HuH-7.5 (cell line): ENCODE results near the gene ISCA1.
A peak's percentile ranks its signal among the peaks of the same experiment; 100 is the strongest.

Experiments used
- DNase-seq: peaks from one replicate; pipeline ENCODE4 v3.0.0; 2011; ENCODE audit warnings: low spot score

The ISCA1 gene

GRCh38 chr9:86285261-86285660 lies 2.9 kb upstream of the ISCA1 start:
- no peak for DNase-seq

DNA sequence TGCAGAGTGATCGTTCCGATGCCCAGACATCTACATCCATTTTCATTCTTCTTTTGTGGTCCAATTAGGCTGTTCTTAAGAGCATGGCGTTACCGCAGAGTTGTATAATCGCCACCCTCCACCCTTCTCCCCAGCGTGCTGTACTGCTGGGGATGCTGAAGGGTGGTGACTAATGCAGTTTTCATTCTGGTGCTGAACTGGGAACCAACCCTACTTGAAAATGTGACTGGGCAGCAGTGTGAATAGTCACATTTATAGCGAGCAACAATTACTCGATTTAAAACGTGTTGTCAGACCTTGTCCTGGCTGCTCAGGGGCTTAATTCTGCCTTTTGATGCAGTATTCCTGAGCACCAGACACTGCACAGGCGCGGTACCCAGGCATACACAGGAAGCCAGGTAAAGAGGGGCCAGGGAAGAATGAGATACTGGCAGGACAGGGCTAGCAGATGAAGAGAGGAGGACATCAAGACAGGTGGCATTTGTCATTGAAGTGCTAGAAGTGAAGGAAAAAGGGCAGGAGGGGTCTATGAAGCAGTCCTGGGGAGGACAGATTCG lies 719 bp upstream of the ISCA1 start:
- no peak for DNase-seq

GRCh38 chr9:86281593-86282076 lies 703 bp downstream of the ISCA1 start:
- DNase-seq: peak; percentile 39

DNA sequence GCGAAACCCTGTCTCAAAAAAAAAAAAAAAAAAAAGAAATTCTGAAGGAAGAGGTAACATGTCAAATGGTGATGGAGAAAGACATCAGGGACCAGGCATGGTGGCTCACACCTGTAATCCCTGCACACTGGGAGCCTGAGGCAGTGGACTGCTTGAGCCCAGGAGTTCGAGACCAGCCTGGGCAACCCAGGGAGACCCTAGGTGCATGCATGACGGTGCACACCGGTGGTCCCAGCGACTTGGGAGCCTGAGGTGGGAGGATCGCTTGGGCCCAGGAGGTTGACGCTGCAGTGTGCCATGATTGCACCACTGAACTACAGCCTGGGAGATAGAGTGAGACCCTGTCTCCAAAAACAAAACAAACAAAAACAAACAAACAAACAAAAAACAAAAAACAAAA lies 1.8 kb downstream of the ISCA1 start:
- no peak for DNase-seq

DNA sequence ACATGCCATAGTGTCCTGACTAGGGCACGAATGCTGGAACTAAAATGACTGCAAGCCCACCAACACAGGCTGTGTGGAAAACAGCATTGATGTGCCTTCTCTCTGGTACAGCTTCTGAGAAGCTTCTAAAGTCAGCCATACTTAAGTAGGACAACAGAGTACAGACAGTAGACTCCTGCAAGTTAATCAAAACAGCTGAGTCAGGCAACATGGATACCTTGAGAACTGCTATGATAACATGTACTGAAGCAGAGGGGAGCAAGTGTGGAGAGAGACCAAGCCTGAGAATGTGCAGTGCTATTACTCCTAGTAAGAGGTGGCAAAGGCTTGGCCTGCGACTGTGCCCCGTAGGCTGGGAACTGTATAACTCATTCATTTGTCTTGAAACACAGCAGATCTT lies 2.5 kb downstream of the ISCA1 start:
- DNase-seq: no peak

DNA sequence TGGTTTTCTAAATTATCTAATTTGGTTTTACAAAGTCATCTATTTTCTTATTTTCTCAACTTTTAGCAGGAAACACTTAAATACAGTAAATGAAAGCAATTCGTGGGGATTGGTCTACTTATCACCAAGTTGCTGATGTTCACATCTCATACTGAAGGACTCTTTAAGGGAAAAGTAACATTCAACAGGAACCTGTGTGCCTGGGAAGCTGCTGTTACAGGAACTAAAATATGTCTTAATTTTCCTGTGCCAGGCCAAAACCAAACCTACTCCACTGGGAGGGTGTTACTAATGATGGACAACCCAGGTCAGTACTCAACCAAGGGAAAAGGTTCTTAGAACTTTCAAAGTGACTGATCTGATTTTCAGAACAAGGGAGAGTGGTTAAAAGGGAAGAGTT lies 5.3 kb downstream of the ISCA1 start:
- DNase-seq: no peak

- no peak for DNase-seq
These were observed 6.4 kb downstream of the ISCA1 start for GRCh38 chr9:86275962-86276361.

- no peak for DNase-seq
These were observed 7.3 kb downstream of the ISCA1 start for GRCh38 chr9:86274821-86275643.

DNA sequence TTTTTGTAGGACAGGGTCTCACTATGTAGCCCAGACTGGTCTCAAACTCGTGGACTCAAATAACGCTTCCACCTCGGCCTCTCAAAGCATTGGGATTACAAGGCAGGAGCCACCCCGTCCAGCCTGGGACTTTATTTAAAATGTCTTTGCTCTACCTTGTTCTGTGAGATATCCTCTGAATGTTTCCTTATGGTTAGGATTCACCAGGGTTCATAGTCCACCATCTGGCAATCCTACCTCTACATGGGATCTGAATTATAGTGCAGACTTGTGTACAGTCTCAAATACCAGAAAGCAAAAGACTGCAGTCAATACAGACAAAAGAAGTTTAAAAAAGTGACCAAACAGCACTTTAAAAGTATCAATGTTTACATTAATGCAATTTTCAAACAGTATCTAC lies 10.1 kb downstream of the ISCA1 start:
- DNase-seq: no peak

DNA sequence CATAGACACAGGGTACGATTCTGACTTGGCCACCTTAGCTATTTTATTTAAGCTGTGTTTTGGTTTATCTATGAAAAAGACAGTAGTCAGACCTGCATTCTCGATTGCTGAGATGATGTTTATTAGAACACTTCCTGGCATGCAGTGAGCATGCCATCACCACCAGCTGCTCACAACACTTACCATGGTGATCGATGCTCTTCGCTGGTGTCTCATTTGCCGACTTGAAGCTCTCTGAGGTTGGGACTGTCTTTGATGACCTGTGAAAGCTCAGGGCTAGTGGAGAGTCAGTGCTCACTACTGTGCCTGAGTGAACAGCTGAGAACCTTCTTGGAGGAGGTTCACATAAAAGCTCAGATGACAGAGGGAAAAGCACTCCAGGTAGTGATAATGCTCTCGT lies 18.5 kb downstream of the ISCA1 start:
- no peak for DNase-seq

- DNase-seq: no peak
These were observed 19.8 kb downstream of the ISCA1 start for GRCh38 chr9:86262492-86262891.

DNA sequence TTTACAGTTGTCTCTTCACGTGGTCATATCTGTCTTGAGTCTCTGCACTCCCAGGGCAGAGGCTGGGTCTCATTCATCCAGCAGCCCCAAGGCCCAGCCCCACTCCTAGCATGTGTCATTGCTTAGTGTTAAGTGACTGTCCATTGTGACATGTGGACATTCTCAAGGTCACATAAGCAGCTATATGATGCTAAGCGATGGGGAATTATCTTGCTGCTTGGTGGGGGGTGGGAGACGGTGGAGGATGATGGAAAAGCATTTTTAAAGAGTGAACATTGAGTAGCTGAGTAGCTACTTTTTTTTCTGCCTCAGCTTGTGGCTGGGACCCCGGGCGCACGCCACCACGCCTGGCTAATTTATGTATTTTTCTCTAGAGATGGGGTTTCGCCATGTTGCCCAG lies 22.8 kb downstream of the ISCA1 start, which contains the start of gene C9orf153:
TSS of gene C9orf153 (minus strand) at position 101 of the 400 bp plus-strand sequence. CDS start 30,054 bp downstream, outside the sequence.
- no peak for DNase-seq

DNA sequence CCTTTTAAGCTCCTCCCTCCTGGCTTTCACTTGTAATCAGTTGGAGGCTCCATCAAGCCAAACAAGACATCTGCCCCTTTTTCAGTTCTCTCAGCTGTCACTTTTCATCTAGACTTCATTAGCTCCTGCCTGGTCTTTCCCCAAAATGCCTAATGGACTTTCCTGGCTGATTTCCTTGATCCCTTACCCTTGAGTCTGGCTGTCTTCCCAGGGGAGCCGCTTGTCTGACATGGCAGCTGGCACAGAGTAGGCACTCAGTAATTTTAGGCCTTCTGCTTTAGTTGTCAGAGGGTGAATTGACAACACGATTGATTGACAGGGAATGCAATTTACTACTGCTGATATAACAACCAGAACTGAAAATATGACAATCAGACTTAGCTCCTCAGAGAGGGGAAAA lies 24.9 kb downstream of the ISCA1 start:
- no peak for DNase-seq

- no peak for DNase-seq
These were observed 25.7 kb downstream of the ISCA1 start for GRCh38 chr9:86256653-86257052.

GRCh38 chr9:86253577-86253976 lies 28.8 kb downstream of the ISCA1 start:
- DNase-seq: no peak

- DNase-seq: no peak
These were observed 29.5 kb downstream of the ISCA1 start for GRCh38 chr9:86252870-86253269.

DNA sequence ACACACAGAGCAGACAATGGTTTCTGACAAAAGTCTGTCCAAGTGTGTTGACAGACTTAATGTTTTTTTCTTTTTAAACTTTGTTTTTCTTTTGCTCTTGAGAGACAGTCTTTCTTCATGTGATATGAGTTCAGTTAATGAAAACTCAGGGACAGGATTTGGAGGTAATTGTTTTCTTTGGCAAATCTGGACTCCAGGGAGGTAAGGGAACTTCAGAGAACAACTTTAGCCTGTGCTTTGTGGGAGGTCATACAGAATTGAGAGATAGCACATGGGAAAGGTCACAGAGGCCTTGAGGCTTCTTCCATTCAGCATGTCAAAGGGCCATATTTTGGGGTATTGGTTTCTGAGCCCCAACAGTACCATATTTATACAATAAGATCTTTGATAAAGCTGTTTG lies 32.2 kb downstream of the ISCA1 start:
- no peak for DNase-seq

GRCh38 chr9:86248746-86249145 lies 33.6 kb downstream of the ISCA1 start:
- no peak for DNase-seq

- no peak for DNase-seq
These were observed 35.6 kb downstream of the ISCA1 start for GRCh38 chr9:86246752-86247161.

DNA sequence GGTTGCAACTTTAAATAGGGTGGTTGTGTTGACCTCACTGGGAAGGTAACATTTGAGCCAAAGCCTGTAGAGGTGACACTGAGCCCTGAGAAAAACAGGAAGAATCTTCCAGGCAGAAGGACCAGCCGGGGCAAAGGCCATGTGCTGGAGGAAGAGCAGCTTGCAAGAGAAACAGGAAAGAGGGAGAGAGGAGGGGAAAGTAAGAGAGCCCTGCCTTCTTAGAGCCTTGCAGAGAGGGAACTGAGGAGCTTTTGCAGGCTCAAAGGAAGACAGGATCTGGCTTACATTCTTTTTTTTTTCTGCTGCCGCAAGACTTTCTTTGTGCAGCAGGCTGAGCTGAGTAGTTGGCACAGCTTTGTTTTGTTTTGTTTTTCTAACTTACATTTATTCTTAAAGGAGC lies 40.3 kb downstream of the ISCA1 start:
- DNase-seq: no peak

GRCh38 chr9:86241216-86241615 lies 41.1 kb downstream of the ISCA1 start:
- no peak for DNase-seq

- no peak for DNase-seq
These were observed 43.2 kb downstream of the ISCA1 start for GRCh38 chr9:86238861-86239770.

GRCh38 chr9:86230858-86231257 lies 51.5 kb downstream of the ISCA1 start:
- DNase-seq: no peak
